ENCODE results near the gene LIPF. TPM values are rescaled to one million over a fixed set of nuclear protein-coding genes. Genes with fewer than 3 reads are reported as not detected.

Gene LIPF
- total RNA-seq, 1 donor = not detected

DNA sequence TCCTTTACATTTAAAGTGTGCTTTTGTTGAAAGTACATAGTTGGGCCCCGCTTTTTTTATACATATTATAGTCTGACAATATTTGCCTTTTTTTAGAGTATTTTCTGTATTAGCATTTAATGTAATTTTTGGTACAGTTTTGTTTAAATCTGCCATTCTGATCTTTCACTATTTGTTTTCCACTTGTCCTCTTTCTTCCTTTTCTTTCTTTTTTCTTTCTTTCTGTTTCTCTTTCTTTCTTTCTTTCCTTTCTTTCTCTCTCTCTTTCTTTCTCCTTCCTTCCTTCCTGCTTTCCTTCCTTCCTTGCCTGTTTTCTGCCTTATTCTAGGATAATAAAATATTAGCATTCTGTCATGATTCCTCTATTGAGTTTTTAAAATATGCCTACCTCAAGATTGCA lies 51.3 kb downstream of the LIPF start:
- Histone ChIP-seq H3K4me1 (ENCODE audit: insufficient read depth, low read length) (no peaks in the 10 kb centered on the region), H3K27ac (ENCODE audit: low read depth, low read length) (no peak overlapping the region), H3K79me2 (ENCODE audit: insufficient read depth, low read length) (no peaks in the 10 kb centered on the region), H3K36me3 (ENCODE audit: insufficient read depth, low read length) (no peaks in the 10 kb centered on the region), H3K4me3 (ENCODE audit: insufficient read depth, low read length) (no peak overlapping the region), H3K4me2 (ENCODE audit: insufficient read depth, low read length) (no peak overlapping the region), H2AFZ (ENCODE audit: low read length) (no peak overlapping the region), H3K27me3 (ENCODE audit: insufficient read depth, low read length) (peaks cover 8% of the 10 kb centered on the region), H3K9me3 (ENCODE audit: low read depth, low read length) (no peaks in the 10 kb centered on the region), H4K20me1 (ENCODE audit: insufficient read depth, low read length) (no peaks in the 10 kb centered on the region)
- no peak for DNase-seq (ENCODE audit: insufficient read length, low spot score, missing footprints)
- TF ChIP-seq CTCF (IDR thresholded peaks at IDR 0.05; ENCODE audit: extremely low read depth, low read depth, low read length) = no peak

- DNase-seq (ENCODE audit: insufficient read length, low spot score, missing footprints) = no peak
- H3K79me2 ChIP-seq (ENCODE audit: insufficient read depth, low read length) = no peaks in the 10 kb centered on the region
- H3K27me3 ChIP-seq (ENCODE audit: insufficient read depth, low read length) = peaks cover 9% of the 10 kb centered on the region
- no peak overlapping the region for H3K4me3 ChIP-seq (ENCODE audit: insufficient read depth, low read length)
- H2AFZ ChIP-seq (ENCODE audit: low read length) = no peak overlapping the region
- no peaks in the 10 kb centered on the region for H4K20me1 ChIP-seq (ENCODE audit: insufficient read depth, low read length)
- H3K27ac ChIP-seq (ENCODE audit: low read depth, low read length) = no peak overlapping the region
- no peak overlapping the region for H3K4me2 ChIP-seq (ENCODE audit: insufficient read depth, low read length)
- no peaks in the 10 kb centered on the region for H3K9me3 ChIP-seq (ENCODE audit: low read depth, low read length)
- H3K36me3 ChIP-seq (ENCODE audit: insufficient read depth, low read length) = no peaks in the 10 kb centered on the region
- H3K4me1 ChIP-seq (ENCODE audit: insufficient read depth, low read length) = no peaks in the 10 kb centered on the region
- no peak for TF ChIP-seq CTCF (IDR thresholded peaks at IDR 0.05; ENCODE audit: extremely low read depth, low read depth, low read length)
Observed at GRCh38 chr10:88721392-88721791, 57.1 kb downstream of the LIPF start.

- Histone ChIP-seq H3K9me3 (ENCODE audit: low read depth, low read length) (no peaks in the 10 kb centered on the region), H3K4me3 (ENCODE audit: insufficient read depth, low read length) (no peak overlapping the region), H2AFZ (ENCODE audit: low read length) (no peak overlapping the region), H3K4me1 (ENCODE audit: insufficient read depth, low read length) (no peaks in the 10 kb centered on the region), H3K79me2 (ENCODE audit: insufficient read depth, low read length) (no peaks in the 10 kb centered on the region), H3K27ac (ENCODE audit: low read depth, low read length) (no peak overlapping the region), H3K36me3 (ENCODE audit: insufficient read depth, low read length) (no peaks in the 10 kb centered on the region), H3K4me2 (ENCODE audit: insufficient read depth, low read length) (no peak overlapping the region), H3K27me3 (ENCODE audit: insufficient read depth, low read length) (peaks cover 9% of the 10 kb centered on the region), H4K20me1 (ENCODE audit: insufficient read depth, low read length) (no peaks in the 10 kb centered on the region)
- no peak for DNase-seq (ENCODE audit: insufficient read length, low spot score, missing footprints)
- no peak for TF ChIP-seq CTCF (IDR thresholded peaks at IDR 0.05; ENCODE audit: extremely low read depth, low read depth, low read length)
Observed at GRCh38 chr10:88725798-88726197, 61.6 kb downstream of the LIPF start.

DNA sequence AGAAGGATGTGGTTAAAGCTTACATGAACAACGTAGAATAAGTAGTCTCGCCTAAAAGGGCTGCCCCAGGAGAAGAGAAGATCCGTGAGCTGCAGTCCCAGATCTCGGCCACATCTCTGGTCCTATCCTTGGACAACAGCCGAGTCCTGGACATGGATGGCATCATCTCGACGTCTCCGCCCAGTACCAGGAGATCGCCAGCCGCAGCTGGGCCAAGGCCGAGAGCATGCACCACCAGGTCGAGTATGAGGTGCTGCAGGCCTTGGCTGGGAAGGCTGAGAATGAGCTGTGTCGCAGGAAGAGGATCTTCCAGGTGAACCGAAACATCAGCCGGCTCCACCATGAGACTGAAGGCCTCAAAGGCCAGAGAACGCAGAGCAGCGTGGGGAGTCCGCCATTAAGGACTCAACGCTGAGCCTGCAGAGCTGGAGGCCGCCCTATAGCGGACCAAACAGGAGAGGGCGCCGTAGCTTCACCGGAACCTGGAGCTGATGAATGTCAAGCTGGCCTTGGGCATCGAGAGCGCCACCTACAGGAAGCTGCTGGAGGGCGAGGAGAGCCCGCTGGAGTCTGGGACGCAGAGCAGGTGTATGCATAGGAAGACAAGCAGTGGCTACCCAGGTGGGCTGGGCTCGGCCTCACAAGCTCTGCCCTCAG lies 64.0 kb downstream of the LIPF start:
- DNase-seq (ENCODE audit: insufficient read length, low spot score, missing footprints) = no peak
- Histone ChIP-seq H3K27ac (ENCODE audit: low read depth, low read length) (no peak overlapping the region), H3K27me3 (ENCODE audit: insufficient read depth, low read length) (peaks cover 9% of the 10 kb centered on the region), H3K9me3 (ENCODE audit: low read depth, low read length) (no peaks in the 10 kb centered on the region), H3K36me3 (ENCODE audit: insufficient read depth, low read length) (no peaks in the 10 kb centered on the region), H3K4me2 (ENCODE audit: insufficient read depth, low read length) (no peak overlapping the region), H3K4me3 (ENCODE audit: insufficient read depth, low read length) (no peak overlapping the region), H3K79me2 (ENCODE audit: insufficient read depth, low read length) (no peaks in the 10 kb centered on the region), H2AFZ (ENCODE audit: low read length) (no peak overlapping the region), H3K4me1 (ENCODE audit: insufficient read depth, low read length) (no peaks in the 10 kb centered on the region), H4K20me1 (ENCODE audit: insufficient read depth, low read length) (no peaks in the 10 kb centered on the region)
- TF ChIP-seq CTCF (IDR thresholded peaks at IDR 0.05; ENCODE audit: extremely low read depth, low read depth, low read length) = peak; percentile 62

Other genes starting within 250 kb of the LIPF start
- gene RNLS, start 81.1 kb upstream of the LIPF start, total RNA-seq = 22.4 and 23.0 TPM in 2 replicates
- under 0.01 TPM in 2 replicates for gene LIPJ, start 77.7 kb upstream of the LIPF start, total RNA-seq
- not detected in 2 replicates for gene LIPK, start 41.8 kb downstream of the LIPF start, total RNA-seq
- gene LIPN, start 95.6 kb downstream of the LIPF start, total RNA-seq = not detected in 2 replicates
- gene LIPM, start 138.3 kb downstream of the LIPF start, total RNA-seq = not detected in 2 replicates
- gene ANKRD22, start 187.4 kb downstream of the LIPF start, total RNA-seq = under 0.01 TPM in 2 replicates
- gene STAMBPL1, start 215.8 kb downstream of the LIPF start, total RNA-seq = 10.3 and 11.6 TPM in 2 replicates